IMR-90 (cell line): ENCODE measurements around the gene DYRK1A. TPM values are rescaled to one million over a fixed set of nuclear protein-coding genes. Genes with fewer than 3 reads are reported as not detected.

ENCODE experiments used
- ATAC-seq: fragments of 200-7000 bp; cut with Tn5 transposase; 2 replicates; pipeline ENCODE4 v1.9.1; 2020; ENCODE audit warnings: low read depth, mild to moderate bottlenecking, moderate library complexity
- BruUV-seq: library from RNA; stranded (reverse); fragments of 400-500 nt; replicated peaks from 2 replicates; lab custom pipeline; 2021; lab: Mats Ljungman, UMichigan
- CTCF ChIA-PET: fragments of 300-600 bp; formaldehyde crosslinking; extraction: SDS; loops from one replicate; lab custom pipeline; 2021; ENCODE audit warnings: antibody characterized with exemption; lab: Yijun Ruan, JAX
- POLR2A ChIA-PET: fragments of 300-600 bp; sonication (Branson Sonifier 250); formaldehyde crosslinking; loops from one replicate; lab custom pipeline; 2022; ENCODE audit warnings: antibody characterized with exemption; ENCODE audit not compliant: unreplicated experiment; lab: Charles Lee
- DNase-seq: peaks from one replicate; pipeline ENCODE4 v3.0.0; 2013
- H2AFZ ChIP-seq: replicated peaks from 2 replicates; pipeline ENCODE3; 2013; ENCODE audit warnings: low read length, mild to moderate bottlenecking; ENCODE audit not compliant: poor library complexity
- H2AK5ac ChIP-seq: 2 replicates; pipeline ENCODE4 v1.6.1; 2013; ENCODE audit warnings: low read depth, low read length, inconsistent platforms
- H2AK9ac ChIP-seq: replicated peaks from 2 replicates; pipeline ENCODE3; 2013; ENCODE audit warnings: mild to moderate bottlenecking, low read depth, low read length, moderate library complexity; ENCODE audit not compliant: poor library complexity
- H2BK120ac ChIP-seq: 2 replicates; pipeline ENCODE4 v1.6.1; 2013; ENCODE audit warnings: low read depth, low read length, inconsistent platforms
- H2BK15ac ChIP-seq: 3 replicates; pipeline ENCODE4 v1.6.1; 2013; ENCODE audit warnings: low read depth, low read length, inconsistent platforms
- H2BK20ac ChIP-seq: 2 replicates; pipeline ENCODE4 v1.6.1; 2013; ENCODE audit warnings: low read depth, mild to moderate bottlenecking, inconsistent platforms, low read length, moderate library complexity
- H2BK5ac ChIP-seq: 2 replicates; pipeline ENCODE4 v1.6.1; 2013; ENCODE audit warnings: mild to moderate bottlenecking, low read depth, low read length, inconsistent platforms; ENCODE audit not compliant: poor library complexity, severe bottlenecking
- H3K14ac ChIP-seq: replicated peaks from 2 replicates; pipeline ENCODE4 v1.6.1; 2013; ENCODE audit warnings: low read depth, low read length, inconsistent platforms
- H3K18ac ChIP-seq: 2 replicates; pipeline ENCODE4 v1.6.1; 2013; ENCODE audit warnings: low read depth, low read length, control low read depth
- H3K23ac ChIP-seq: 2 replicates; pipeline ENCODE4 v1.6.1; 2013; ENCODE audit warnings: low read depth, low read length, inconsistent platforms
- H3K27ac ChIP-seq: 2 replicates; pipeline ENCODE4 v1.5.1; 2013; ENCODE audit warnings: mild to moderate bottlenecking, control low read depth, low read length; ENCODE audit not compliant: insufficient read depth
- H3K27me3 ChIP-seq: 2 replicates; pipeline ENCODE4 v1.6.1; 2013; ENCODE audit warnings: low read length; ENCODE audit not compliant: control insufficient read depth, insufficient read depth
- H3K36me3 ChIP-seq: 2 replicates; pipeline ENCODE4 v1.6.1; 2013; ENCODE audit warnings: low read length, mixed read lengths; ENCODE audit not compliant: control insufficient read depth, insufficient read depth
- H3K4ac ChIP-seq: 2 replicates; pipeline ENCODE4 v1.6.1; 2013; ENCODE audit warnings: low read depth, low read length, inconsistent platforms
- H3K4me1 ChIP-seq: 2 replicates; pipeline ENCODE4 v1.6.1; 2013; ENCODE audit warnings: low read length, mixed read lengths; ENCODE audit not compliant: control insufficient read depth, insufficient read depth
- H3K4me2 ChIP-seq: 2 replicates; pipeline ENCODE4 v1.6.1; 2013; ENCODE audit warnings: low read depth, mild to moderate bottlenecking, control low read depth, low read length, moderate library complexity
- H3K4me3 ChIP-seq: 2 replicates; pipeline ENCODE4 v1.5.1; 2013; ENCODE audit warnings: low read depth, mild to moderate bottlenecking, control low read depth, low read length, moderate library complexity; ENCODE audit not compliant: insufficient read depth
- H3K56ac ChIP-seq: 2 replicates; pipeline ENCODE4 v1.6.1; 2013; ENCODE audit warnings: low read length, inconsistent platforms; ENCODE audit not compliant: insufficient read depth; ENCODE audit errors: extremely low read depth
- H3K79me1 ChIP-seq, 2 experiments: 2 replicates each; pipeline ENCODE4 v1.6.1; 2013; ENCODE audit warnings: low read length in 2 of 2, inconsistent platforms in 1 of 2, low read depth in 1 of 2
- H3K9ac ChIP-seq: 2 replicates; pipeline ENCODE4 v1.6.1; 2013; ENCODE audit warnings: low read depth, low read length, control low read depth
- H3K9me1 ChIP-seq: 2 replicates; pipeline ENCODE4 v1.6.1; 2013; ENCODE audit warnings: low read length, inconsistent platforms; ENCODE audit not compliant: insufficient read depth
- H3K9me3 ChIP-seq: 2 replicates; pipeline ENCODE4 v1.6.1; 2013; ENCODE audit warnings: low read length; ENCODE audit not compliant: control insufficient read depth, insufficient read depth
- H4K20me1 ChIP-seq: 2 replicates; pipeline ENCODE4 v1.6.1; 2013; ENCODE audit warnings: low read length, inconsistent platforms; ENCODE audit not compliant: insufficient read depth
- H4K5ac ChIP-seq: 2 replicates; pipeline ENCODE4 v1.6.1; 2013; ENCODE audit warnings: mild to moderate bottlenecking, low read depth, low read length, control low read depth
- H4K8ac ChIP-seq, 2 experiments: 2 replicates each; pipeline ENCODE4 v1.6.1; 2013; ENCODE audit warnings: low read depth in 2 of 2, low read length in 2 of 2, control low read depth in 1 of 2, inconsistent platforms in 1 of 2
- H4K91ac ChIP-seq: 2 replicates; pipeline ENCODE4 v1.6.1; 2013; ENCODE audit warnings: low read depth, low read length, inconsistent platforms; ENCODE audit not compliant: insufficient read depth
- BHLHE40 ChIP-seq: fragments of 150-350 bp; IDR thresholded peaks from 2 replicates; pipeline ENCODE4 v1.6.1; 2016; ENCODE audit warnings: mild to moderate bottlenecking, low read depth, low read length
- CEBPB ChIP-seq: IDR thresholded peaks from 2 replicates; pipeline ENCODE4 v1.6.1; 2012; ENCODE audit warnings: low read depth, low read length, improper control_type of control experiment
- CHD1 ChIP-seq: IDR thresholded peaks from 2 replicates; pipeline ENCODE4 v1.6.1; 2012; ENCODE audit warnings: low read depth, low read length, improper control_type of control experiment
- CTCF ChIP-seq: conservative IDR thresholded peaks from 2 replicates; pipeline ENCODE4 v1.5.1; 2012; ENCODE audit warnings: mild to moderate bottlenecking, low read depth, low read length, improper control_type of control experiment
- FOS ChIP-seq: fragments of 150-350 bp; IDR thresholded peaks from 2 replicates; pipeline ENCODE4 v1.6.1; 2016; ENCODE audit warnings: low read depth, low read length
- MAZ ChIP-seq: IDR thresholded peaks from 2 replicates; pipeline ENCODE4 v1.6.1; 2012; ENCODE audit warnings: low read depth, mild to moderate bottlenecking, low read length, improper control_type of control experiment, moderate library complexity, borderline replicate concordance
- MXI1 ChIP-seq: IDR thresholded peaks from 2 replicates; pipeline ENCODE4 v1.6.1; 2012; ENCODE audit warnings: low read depth, mild to moderate bottlenecking, low read length, moderate library complexity, borderline replicate concordance
- NFE2L2 ChIP-seq: fragments of 150-350 bp; IDR thresholded peaks from 2 replicates; pipeline ENCODE4 v1.6.1; 2016; ENCODE audit warnings: low read depth, mild to moderate bottlenecking, low read length
- POLR2A ChIP-seq: IDR thresholded peaks from 2 replicates; pipeline ENCODE4 v1.6.1; 2012; ENCODE audit warnings: mild to moderate bottlenecking, low read depth, low read length
- RAD21 ChIP-seq: IDR thresholded peaks from 2 replicates; pipeline ENCODE4 v1.6.1; 2012; ENCODE audit warnings: low read length, improper control_type of control experiment
- RCOR1 ChIP-seq: IDR thresholded peaks from 2 replicates; pipeline ENCODE4 v1.6.1; 2012; ENCODE audit warnings: mild to moderate bottlenecking, low read length, improper control_type of control experiment; ENCODE audit not compliant: insufficient replicate concordance
- SMC3 ChIP-seq: fragments of 150-350 bp; IDR thresholded peaks from 2 replicates; pipeline ENCODE4 v1.6.1; 2016; ENCODE audit warnings: low read depth, mild to moderate bottlenecking, antibody characterized with exemption, low read length, moderate library complexity
- WGBS, 2 experiments: methylation state at CpG; one replicate each; pipeline versions ENCODE4 v1.1.5 to v1.1.7; 2013; ENCODE audit warnings: missing lambda C conversion rate in 2 of 2; ENCODE audit not compliant: insufficient read length in 1 of 2; ENCODE audit errors: extremely low coverage in 2 of 2; 5-methylcytosine and 5-hydroxymethylcytosine counted together
- dilution Hi-C: fragments of 300-500 bp; cut with HindIII; formaldehyde crosslinking; loops from one replicate; pipeline ENCODE4 v1.14.3; 2018; ENCODE audit warnings: low sequenced_read_pairs; ENCODE audit not compliant: unreplicated experiment
- in situ Hi-C: fragments of 300-500 bp; cut with MboI; formaldehyde crosslinking; loops from 3 replicates; pipeline ENCODE4 v1.14.3; 2019; ENCODE audit warnings: low sequenced_read_pairs, inconsistent platforms, mixed read lengths
- intact Hi-C: fragments of 100-400 bp; cut with micrococcal nuclease; formaldehyde crosslinking; loops from 2 replicates; pipeline ENCODE4 v1.10.0; 2022
- polyA plus RNA-seq, 3 experiments: library from polyadenylated mRNA; depleted of rRNA; stranded (reverse); fragments of >200 nt; gene quantifications; 2 replicates each; pipeline ENCODE4 v1.2.3, GENCODE V29; 2012; ENCODE audit warnings: low replicate concordance in 1 of 3
- total RNA-seq: library from RNA; depleted of rRNA; stranded (reverse); fragments of >200 nt; gene quantifications from 2 replicates; pipeline ENCODE4 v1.2.3, GENCODE V29; 2012

DYRK1A gene
- total and polyA plus RNA-seq, 2 of the 4 experiments (the other 2 are of a cell fraction) = 18.6 to 50.5 TPM

DNA sequence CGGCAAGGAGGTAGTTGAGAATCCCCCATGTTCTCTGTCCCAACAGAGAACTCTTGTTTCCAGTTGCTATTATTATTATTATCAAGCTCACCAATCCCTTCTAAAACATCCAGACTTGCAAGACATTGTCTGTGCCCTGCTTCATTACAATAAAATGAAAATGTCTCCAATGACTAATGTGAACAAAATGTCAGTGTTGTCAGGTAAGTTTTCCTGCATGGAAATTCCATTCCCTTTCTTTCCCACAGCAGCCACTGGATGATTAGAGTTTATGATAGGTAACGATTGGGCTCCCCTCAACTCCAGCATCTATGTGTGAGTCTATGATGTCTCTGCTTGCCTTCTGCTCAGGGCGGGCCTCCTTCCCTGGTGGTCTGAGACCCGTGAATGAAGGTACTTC, 8.9 kb upstream of the DYRK1A start:
- H3K4ac ChIP-seq = no peak overlapping the region
- H3K36me3 ChIP-seq = no peaks in the 10 kb centered on the region
- no peak overlapping the region for H3K14ac ChIP-seq
- no peaks in the 10 kb centered on the region for H3K4me1 ChIP-seq
- H4K91ac ChIP-seq = no peak overlapping the region
- H2AK5ac ChIP-seq = no peak overlapping the region
- no peak overlapping the region for H2BK15ac ChIP-seq
- H3K56ac ChIP-seq = no peak overlapping the region
- H3K4me3 ChIP-seq = no peak overlapping the region
- H3K18ac ChIP-seq = no peak overlapping the region
- H3K9me3 ChIP-seq = no peaks in the 10 kb centered on the region
- H4K20me1 ChIP-seq = no peaks in the 10 kb centered on the region
- no peak overlapping the region for H2AK9ac ChIP-seq
- H3K9ac ChIP-seq = no peak overlapping the region
- H2BK120ac ChIP-seq = no peak overlapping the region
- H3K4me2 ChIP-seq = no peak overlapping the region
- BruUV-seq = no TSS peak
- ChIA-PET POLR2A (no interaction called here), CTCF (no interaction called here)
- H2AFZ ChIP-seq = no peak overlapping the region
- no peak overlapping the region for H3K23ac ChIP-seq
- H2BK5ac ChIP-seq = no peak overlapping the region
- no peak overlapping the region for H3K27ac ChIP-seq
- dilution Hi-C loops = no loop called here
- intact Hi-C loops = no loop called here
- no peak overlapping the region for H2BK20ac ChIP-seq
- in situ Hi-C loops = no loop called here
- DNase-seq (no peak), ATAC-seq (no peak)
- no peaks in the 10 kb centered on the region for H3K9me1 ChIP-seq
- no peak overlapping the region for H4K5ac ChIP-seq
- H3K27me3 ChIP-seq = no peaks in the 10 kb centered on the region
- WGBS, 2 experiments = 71% methylated on average over 2 of the region's 4 CpGs; no CpG with 5 or more reads in 1 of the 2 experiments
- no peak overlapping the region for H4K8ac ChIP-seq
- no peak for TF ChIP-seq CTCF
- no peak for TF ChIP-seq RCOR1
- TF ChIP-seq NFE2L2 = no peak
- no peak for TF ChIP-seq CEBPB
- no peak for TF ChIP-seq FOS
- no peak for TF ChIP-seq MAZ
- no peak for TF ChIP-seq RAD21
- TF ChIP-seq POLR2A = no peak
- TF ChIP-seq CHD1 = no peak
- TF ChIP-seq MXI1 = no peak
- no peak for TF ChIP-seq BHLHE40
- TF ChIP-seq SMC3 = no peak
- H3K79me1 ChIP-seq = no peaks in the 10 kb centered on the region
